ENCODE measurements around the gene KLF16.

DNA sequence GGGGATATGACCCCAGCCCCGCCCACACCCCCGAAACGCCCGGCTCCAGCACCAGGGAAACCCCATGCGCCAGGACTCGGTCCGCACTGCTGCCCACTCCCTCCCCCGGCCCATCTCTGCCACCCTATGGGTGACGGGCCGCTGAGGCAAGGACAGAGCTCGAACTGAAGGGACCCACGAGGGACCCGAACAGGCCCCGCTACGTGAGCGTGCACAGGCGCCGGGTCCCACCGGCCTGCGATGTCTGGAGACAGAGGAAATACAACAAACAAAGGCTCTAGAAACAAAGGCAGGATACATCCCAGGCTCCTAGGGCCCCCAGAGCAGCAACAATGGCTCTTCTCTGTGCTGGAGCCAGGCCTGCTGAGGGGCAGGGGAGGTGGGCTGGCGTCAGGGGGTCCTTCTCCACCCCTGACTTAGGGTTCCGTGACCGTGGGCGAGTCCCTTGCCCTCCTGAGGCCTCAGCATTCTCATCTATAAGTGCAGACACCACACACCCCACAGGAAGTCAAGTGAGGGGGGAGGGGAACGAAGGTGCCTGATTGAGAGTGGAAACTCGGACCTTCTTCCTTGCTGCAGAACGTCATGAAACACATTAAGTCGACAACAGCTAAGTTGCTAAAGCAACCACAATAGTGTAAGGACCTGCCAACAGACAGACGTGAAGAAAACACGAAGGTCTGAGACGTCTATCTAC, 18.9 kb upstream of the KLF16 start:
- TF ChIP-seq ZC3H10 (CRISPR knock-in tag; IDR thresholded peaks at IDR 0.05) (no peak), BACH2 (CRISPR knock-in tag; IDR thresholded peaks at IDR 0.05; ENCODE audit: borderline replicate concordance) (no peak), ARNTL (CRISPR knock-in tag; IDR thresholded peaks at IDR 0.05; ENCODE audit: borderline replicate concordance, low read depth) (no peak), TOX (CRISPR knock-in tag; IDR thresholded peaks at IDR 0.05; ENCODE audit: borderline replicate concordance) (no peak)
- TF ChIP-seq, protein P1, sequence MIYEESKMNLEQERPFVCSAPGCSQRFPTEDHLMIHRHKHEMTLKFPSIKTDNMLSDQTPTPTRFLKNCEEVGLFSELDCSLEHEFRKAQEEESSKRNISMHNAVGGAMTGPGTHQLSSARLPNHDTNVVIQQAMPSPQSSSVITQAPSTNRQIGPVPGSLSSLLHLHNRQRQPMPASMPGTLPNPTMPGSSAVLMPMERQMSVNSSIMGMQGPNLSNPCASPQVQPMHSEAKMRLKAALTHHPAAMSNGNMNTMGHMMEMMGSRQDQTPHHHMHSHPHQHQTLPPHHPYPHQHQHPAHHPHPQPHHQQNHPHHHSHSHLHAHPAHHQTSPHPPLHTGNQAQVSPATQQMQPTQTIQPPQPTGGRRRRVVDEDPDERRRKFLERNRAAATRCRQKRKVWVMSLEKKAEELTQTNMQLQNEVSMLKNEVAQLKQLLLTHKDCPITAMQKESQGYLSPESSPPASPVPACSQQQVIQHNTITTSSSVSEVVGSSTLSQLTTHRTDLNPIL (CRISPR knock-in tag; IDR thresholded peaks at IDR 0.05; ENCODE audit: low read depth) = no peak
- TF ChIP-seq, protein P2, sequence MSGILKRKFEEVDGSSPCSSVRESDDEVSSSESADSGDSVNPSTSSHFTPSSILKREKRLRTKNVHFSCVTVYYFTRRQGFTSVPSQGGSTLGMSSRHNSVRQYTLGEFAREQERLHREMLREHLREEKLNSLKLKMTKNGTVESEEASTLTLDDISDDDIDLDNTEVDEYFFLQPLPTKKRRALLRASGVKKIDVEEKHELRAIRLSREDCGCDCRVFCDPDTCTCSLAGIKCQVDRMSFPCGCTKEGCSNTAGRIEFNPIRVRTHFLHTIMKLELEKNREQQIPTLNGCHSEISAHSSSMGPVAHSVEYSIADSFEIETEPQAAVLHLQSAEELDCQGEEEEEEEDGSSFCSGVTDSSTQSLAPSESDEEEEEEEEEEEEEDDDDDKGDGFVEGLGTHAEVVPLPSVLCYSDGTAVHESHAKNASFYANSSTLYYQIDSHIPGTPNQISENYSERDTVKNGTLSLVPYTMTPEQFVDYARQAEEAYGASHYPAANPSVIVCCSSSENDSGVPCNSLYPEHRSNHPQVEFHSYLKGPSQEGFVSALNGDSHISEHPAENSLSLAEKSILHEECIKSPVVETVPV (CRISPR knock-in tag; IDR thresholded peaks at IDR 0.05) = no peak
